Eye (tissue), 1 donor: ENCODE measurements around the gene RFXANK.

Experiments
- DNase-seq: peaks from one replicate; pipeline ENCODE4 v3.0.0-alpha.2; 2015

RFXANK gene

GRCh38 chr19:19232261-19232721 is 40.2 kb downstream of the RFXANK start:
- no peak for DNase-seq

- no peak for DNase-seq
Measured at GRCh38 chr19:19234220-19234816, 42.3 kb downstream of the RFXANK start.

- no peak for DNase-seq
Measured at GRCh38 chr19:19236173-19236572, 44.1 kb downstream of the RFXANK start.

- no peak for DNase-seq
Measured at GRCh38 chr19:19238126-19238894, 46.3 kb downstream of the RFXANK start.

GRCh38 chr19:19239675-19240074 is 47.6 kb downstream of the RFXANK start:
- no peak for DNase-seq

- DNase-seq, result no peak
Measured at GRCh38 chr19:19240476-19240875, 48.4 kb downstream of the RFXANK start.

GRCh38 chr19:19250196-19250801 is 58.2 kb downstream of the RFXANK start:
- DNase-seq, result no peak
